Activated T-helper 2 cell treated with anti-CD3 and anti-CD28 coated beads, Interferon-gamma antibody, Interleukin-2, Interleukin-4, amounts not matched to agents 10 μg/mL and 5 μg/mL and 100 μg/mL, durations not matched to agents 14 hours and 24 hours and 36 hours (primary cell): ENCODE data around the gene TSPAN33. TPM values are rescaled to one million over a fixed set of nuclear protein-coding genes. Genes with fewer than 3 reads are reported as not detected.

Source experiments
- DNase-seq: peaks from one replicate; pipeline ENCODE4 v3.0.0; 2021; ENCODE audit warnings: low spot score
- H3K27ac Mint-ChIP-seq: one replicate; pipeline ENCODE4 v1.8.0; 2021; ENCODE audit warnings: mixed read lengths
- H3K27me3 Mint-ChIP-seq: one replicate; pipeline ENCODE4 v1.8.0; 2021; ENCODE audit warnings: low read depth, mixed read lengths
- H3K36me3 Mint-ChIP-seq: one replicate; pipeline ENCODE4 v1.8.0; 2021; ENCODE audit warnings: low read depth, mixed read lengths
- H3K4me1 Mint-ChIP-seq: one replicate; pipeline ENCODE4 v1.8.0; 2021; ENCODE audit warnings: low read depth, mixed read lengths
- H3K4me3 Mint-ChIP-seq: one replicate; pipeline ENCODE4 v1.8.0; 2021; ENCODE audit warnings: low read depth, mild to moderate bottlenecking, moderate library complexity, mixed read lengths
- H3K9me3 Mint-ChIP-seq: one replicate; pipeline ENCODE4 v1.8.0; 2021; ENCODE audit warnings: mixed read lengths
- intact Hi-C: fragments of 100-400 bp; cut with micrococcal nuclease; formaldehyde crosslinking; loops from one replicate; pipeline ENCODE4 v1.15.1; 2023
- total RNA-seq: library from RNA; stranded (reverse); gene quantifications from 2 replicates; pipeline ENCODE4 v1.2.3, GENCODE V29; 2022

Gene TSPAN33, protein sequence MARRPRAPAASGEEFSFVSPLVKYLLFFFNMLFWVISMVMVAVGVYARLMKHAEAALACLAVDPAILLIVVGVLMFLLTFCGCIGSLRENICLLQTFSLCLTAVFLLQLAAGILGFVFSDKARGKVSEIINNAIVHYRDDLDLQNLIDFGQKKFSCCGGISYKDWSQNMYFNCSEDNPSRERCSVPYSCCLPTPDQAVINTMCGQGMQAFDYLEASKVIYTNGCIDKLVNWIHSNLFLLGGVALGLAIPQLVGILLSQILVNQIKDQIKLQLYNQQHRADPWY
- 5.5 and 5.6 TPM in 2 replicates for total RNA-seq

DNA sequence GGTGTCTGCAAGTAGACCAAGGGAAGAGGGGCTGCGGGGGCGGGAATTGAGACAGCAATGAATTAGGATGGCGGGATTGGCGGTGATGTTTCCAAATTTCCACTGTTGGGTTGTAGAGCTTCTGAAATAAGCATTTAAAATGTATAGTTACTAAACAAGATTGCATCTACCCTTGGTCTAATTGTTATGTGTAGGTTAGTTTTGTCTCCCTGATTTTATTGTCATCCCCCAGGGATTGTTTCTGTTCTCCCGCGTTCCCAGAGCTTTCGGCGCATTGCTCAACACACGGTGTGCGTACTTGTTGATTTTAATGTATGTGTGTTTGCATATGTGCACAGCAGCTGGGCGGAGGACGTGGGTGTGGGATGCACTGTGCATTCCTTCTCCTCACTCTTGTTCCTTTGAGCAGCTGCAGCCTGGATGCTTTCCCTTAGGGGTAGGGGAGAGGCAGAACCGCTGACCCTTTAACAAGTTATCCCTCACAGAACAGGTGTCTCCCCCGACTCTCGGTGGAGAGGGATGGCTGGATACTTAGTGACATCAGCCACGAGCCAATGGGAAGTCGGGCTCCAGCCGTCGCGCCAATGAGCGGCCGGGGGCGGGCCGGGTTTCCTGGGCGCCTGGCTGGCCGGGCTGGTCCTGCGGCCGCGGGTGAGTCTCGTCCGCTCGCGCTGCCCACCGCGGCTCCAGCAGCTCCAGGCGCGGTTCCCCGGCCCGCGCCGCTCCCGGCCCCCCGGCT lies at the start of gene TSPAN33:
TSS of gene TSPAN33 (plus strand) at position 613 of the 739 bp plus-strand sequence. CDS start 274 bp downstream, outside the sequence.
- Mint-ChIP-seq H3K4me3 (peak within 1 kb of the TSS; percentile 86), H3K9me3 (no peaks in the 10 kb centered on the region), H3K36me3 (no peaks in the 10 kb centered on the region), H3K4me1 (peaks cover 14% of the 10 kb centered on the region), H3K27ac (no peak within 1 kb of the TSS), H3K27me3 (peaks cover 40% of the 10 kb centered on the region)
- intact Hi-C loops: no loop called here
- peak; percentile 58 for DNase-seq

DNA sequence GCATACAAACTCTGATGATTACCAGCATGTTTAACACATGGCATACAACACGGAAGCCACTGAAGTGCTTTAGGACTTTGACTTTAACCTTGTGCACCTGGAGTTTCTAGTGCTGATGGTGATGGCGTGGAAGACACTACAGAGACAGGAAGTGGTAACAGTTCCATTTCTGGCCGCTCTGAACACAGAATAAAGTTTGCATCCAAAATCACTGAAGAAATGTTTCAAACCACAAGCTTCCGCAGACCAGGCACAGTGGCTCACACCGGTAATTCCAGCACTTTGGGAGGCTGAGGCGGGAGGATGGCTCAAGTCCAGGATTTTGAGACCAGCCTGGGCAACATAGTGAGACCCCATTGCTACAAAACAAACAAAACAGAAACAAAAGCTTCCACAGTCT lies 49.2 kb upstream of the TSPAN33 start:
- Mint-ChIP-seq H3K9me3 (no peaks in the 10 kb centered on the region), H3K4me1 (peaks cover 14% of the 10 kb centered on the region), H3K27ac (no peak overlapping the region), H3K27me3 (peaks cover 1% of the 10 kb centered on the region), H3K36me3 (no peaks in the 10 kb centered on the region), H3K4me3 (no peak overlapping the region)
- no peak for DNase-seq
- intact Hi-C loops: no loop called here

DNA sequence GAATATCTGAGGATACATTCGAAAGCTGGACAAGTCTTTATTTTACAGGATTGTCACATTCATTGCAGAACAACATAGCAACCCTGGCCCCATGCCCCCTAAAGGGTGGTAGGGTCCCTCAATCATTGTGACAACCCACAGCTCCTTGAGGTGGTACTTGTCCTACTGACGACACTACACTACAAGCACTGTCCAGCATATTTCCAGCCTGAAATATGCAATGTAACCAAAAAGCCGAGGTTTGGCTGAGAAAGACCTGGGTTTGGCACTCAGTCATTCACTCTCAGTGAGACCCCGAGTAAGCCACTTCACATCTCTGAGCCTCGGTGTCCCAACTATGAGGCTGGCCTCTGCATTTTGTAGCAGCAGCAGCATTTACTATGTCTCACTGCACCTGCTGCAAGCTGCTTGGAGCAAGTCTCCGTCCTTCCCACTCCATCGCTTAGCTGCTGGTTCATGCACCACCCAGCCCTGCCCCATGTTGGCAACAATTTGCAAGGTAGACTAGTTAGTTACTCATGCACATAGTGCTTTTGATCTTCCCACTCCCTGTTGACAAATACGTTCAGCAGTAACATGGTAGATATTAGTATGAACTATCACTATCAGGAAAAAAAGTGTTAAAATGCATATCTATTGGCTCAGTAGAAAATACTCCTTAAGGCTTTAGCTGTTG lies 46.0 kb upstream of the TSPAN33 start:
- Mint-ChIP-seq H3K36me3 (no peaks in the 10 kb centered on the region), H3K4me3 (no peak overlapping the region), H3K27ac (no peak overlapping the region), H3K4me1 (peaks cover 7% of the 10 kb centered on the region), H3K9me3 (no peaks in the 10 kb centered on the region), H3K27me3 (peaks cover 3% of the 10 kb centered on the region)
- intact Hi-C loops: no loop called here
- DNase-seq: no peak

DNA sequence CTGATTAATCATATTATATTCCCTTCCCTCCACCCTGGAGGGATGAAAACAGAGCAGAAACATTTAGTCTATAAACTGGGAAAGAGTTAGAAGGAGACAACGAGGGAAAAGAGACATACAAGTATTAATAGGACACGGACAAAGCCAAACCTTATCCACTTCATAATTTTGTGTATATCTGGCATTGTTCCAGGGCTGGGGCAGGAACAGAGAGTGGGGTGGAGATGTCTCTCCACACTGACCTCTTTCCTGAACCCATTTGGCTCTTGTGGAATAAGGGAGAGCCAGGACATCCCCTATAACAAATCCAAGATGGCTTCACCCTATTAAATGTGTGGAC lies 43.7 kb upstream of the TSPAN33 start:
- H3K27ac Mint-ChIP-seq: no peak overlapping the region
- H3K9me3 Mint-ChIP-seq: no peaks in the 10 kb centered on the region
- H3K36me3 Mint-ChIP-seq: no peaks in the 10 kb centered on the region

DNA sequence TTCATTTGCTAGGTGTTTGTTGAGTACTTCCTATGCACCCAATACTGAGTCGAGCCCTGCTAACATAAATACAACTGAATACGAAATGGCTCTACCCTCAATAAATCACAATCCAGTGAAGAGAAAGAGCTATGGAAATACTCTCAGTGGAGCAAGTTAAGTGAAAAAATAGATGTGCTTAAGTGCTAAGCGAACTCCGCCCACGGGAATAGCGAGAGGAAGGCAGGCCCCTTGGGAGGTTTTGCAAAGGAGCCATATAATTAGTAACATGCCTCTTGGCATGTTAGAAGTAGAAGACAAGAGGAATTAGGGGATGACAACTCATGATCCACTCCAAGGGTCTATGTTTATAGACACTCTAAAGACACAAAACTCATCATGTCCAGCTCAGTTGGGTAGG lies 42.8 kb upstream of the TSPAN33 start:
- intact Hi-C loops: no loop called here
- Mint-ChIP-seq H3K4me1 (no peaks in the 10 kb centered on the region), H3K27me3 (peaks cover 8% of the 10 kb centered on the region), H3K9me3 (no peaks in the 10 kb centered on the region), H3K27ac (no peak overlapping the region), H3K36me3 (no peaks in the 10 kb centered on the region), H3K4me3 (no peak overlapping the region)
- no peak for DNase-seq

More for the DNA sequence above, 43.7 kb upstream of the TSPAN33 start:
- no peaks in the 10 kb centered on the region for H3K4me1 Mint-ChIP-seq
- intact Hi-C loops: no loop called here
- DNase-seq: no peak
- peaks cover 8% of the 10 kb centered on the region for H3K27me3 Mint-ChIP-seq
- no peak overlapping the region for H3K4me3 Mint-ChIP-seq

DNA sequence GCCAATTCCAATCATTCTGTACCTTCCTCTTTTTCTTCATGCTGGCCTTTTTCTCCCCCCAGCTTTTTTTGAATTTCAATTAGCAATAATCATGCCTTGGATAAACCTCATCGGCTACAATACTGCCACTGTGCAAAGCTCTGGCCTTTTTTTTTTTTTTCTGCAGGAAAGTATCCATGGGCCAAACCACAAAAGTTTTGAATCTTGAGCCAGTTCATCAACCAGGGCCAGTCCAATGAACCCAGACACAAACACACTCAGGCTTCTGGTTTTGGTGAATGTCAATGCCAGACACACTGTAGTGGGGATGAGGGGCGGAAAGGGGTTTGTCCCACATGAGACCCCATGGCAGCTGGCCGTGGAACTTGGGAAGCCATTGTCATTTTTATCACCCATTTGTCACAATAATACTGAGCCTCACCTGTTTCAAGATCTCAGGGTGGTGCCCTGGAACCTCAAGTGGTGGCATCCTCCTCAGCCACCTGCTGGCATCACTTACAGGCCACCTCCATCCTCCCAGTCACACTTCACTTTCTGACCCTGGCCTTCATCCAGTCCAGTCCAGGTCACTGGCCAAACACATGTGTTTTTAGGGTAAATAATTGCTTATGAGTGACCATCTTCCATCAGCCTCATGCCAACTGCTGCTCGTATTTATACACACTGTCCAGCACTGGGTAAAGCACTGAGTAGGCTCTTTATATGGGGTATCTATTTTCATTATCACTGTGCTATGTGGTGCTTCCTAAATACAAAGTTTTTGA lies 40.8 kb upstream of the TSPAN33 start:
- H3K4me1 Mint-ChIP-seq: no peaks in the 10 kb centered on the region
- no peaks in the 10 kb centered on the region for H3K9me3 Mint-ChIP-seq
- no peak for DNase-seq
- peaks cover 10% of the 10 kb centered on the region for H3K27me3 Mint-ChIP-seq
- intact Hi-C loops: no loop called here
- no peak overlapping the region for H3K4me3 Mint-ChIP-seq
- no peak overlapping the region for H3K27ac Mint-ChIP-seq
- no peaks in the 10 kb centered on the region for H3K36me3 Mint-ChIP-seq

DNA sequence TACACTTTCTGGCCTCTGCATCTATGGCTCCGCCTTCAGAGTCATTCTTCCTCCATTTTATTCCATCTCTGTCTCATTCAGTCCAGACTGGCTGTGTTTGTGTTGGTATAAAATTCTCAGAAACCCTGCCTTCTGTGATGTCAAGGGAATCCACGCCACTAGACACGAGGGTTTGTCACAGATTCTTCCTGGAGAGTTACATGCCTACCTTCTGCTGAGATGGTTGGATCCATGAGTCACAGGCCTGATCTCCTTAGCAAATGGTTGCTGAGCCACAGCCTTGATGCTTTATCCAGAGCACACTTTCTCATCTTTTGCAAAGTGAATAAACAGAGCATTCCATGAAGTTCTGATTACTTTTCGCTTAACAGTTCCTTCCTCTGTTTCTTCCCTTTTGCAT lies 35.9 kb upstream of the TSPAN33 start:
- Mint-ChIP-seq H3K4me1 (no peaks in the 10 kb centered on the region), H3K36me3 (no peaks in the 10 kb centered on the region), H3K27ac (no peak overlapping the region), H3K9me3 (no peaks in the 10 kb centered on the region), H3K27me3 (peaks cover 9% of the 10 kb centered on the region), H3K4me3 (no peak overlapping the region)
- DNase-seq: no peak
- intact Hi-C loops: no loop called here

DNA sequence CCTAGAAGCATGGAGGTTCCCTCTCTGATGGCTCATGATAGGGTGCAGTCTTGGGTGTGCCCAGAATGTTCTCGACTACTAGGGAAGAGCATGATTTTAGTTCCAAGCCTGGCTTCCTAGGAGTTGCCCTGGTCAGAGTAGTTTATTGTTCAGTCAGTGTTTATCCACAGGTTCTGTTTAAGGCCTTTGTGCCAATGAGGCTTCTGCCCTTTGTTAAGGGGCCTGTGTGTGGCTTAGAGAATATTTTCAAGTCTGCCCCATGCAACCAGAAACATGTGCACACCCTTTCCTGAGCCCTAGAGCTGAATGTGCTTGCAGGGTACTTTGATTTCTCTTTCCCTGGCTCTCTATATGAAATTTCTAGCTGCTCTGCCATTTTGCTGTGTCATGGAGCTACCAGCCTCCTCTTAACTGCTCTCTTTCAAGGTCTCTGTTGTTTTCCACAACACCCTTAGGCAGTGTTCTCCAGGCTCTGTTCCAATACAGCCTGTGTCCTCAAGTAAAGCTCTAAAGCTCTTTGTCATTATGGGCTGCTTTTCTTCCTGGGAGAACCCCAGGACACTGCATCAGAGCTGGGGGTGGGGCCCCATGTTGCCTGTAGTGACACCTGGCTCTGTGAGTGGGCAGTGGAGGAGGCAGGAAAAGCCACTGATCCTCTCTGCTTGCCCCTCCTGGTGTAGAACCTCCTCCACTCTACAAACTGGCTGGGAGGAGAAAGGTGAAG lies 34.1 kb upstream of the TSPAN33 start:
- H3K4me1 Mint-ChIP-seq: no peaks in the 10 kb centered on the region
- peaks cover 4% of the 10 kb centered on the region for H3K27me3 Mint-ChIP-seq
- no peak for DNase-seq
- intact Hi-C loops: no loop called here
- peaks cover 4% of the 10 kb centered on the region for H3K9me3 Mint-ChIP-seq
- no peaks in the 10 kb centered on the region for H3K36me3 Mint-ChIP-seq
- H3K4me3 Mint-ChIP-seq: no peak overlapping the region
- no peak overlapping the region for H3K27ac Mint-ChIP-seq

DNA sequence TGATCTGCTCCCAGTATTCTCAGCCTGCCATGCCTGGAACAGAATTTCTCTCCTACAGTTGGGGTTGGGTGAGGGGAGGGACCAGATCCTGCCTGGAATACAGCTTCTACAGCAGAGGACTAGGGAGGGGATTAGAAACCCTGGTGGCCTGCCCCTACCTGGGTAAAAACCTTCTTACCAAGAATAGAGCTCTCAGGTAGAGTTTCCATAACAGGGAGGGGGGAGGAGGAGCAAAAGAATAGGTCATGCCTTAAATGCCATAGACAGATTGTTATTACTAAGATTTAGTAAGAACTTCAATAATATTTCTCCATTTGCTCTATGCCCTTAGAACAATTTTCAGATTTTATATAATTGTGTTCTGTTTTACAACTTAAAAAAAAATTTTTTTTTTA lies 33.5 kb upstream of the TSPAN33 start:
- H3K9me3 Mint-ChIP-seq: peaks cover 7% of the 10 kb centered on the region
- DNase-seq: no peak
- H3K27ac Mint-ChIP-seq: no peak overlapping the region
- H3K4me3 Mint-ChIP-seq: no peak overlapping the region
- H3K36me3 Mint-ChIP-seq: no peaks in the 10 kb centered on the region
- H3K27me3 Mint-ChIP-seq: peaks cover 4% of the 10 kb centered on the region
- no peaks in the 10 kb centered on the region for H3K4me1 Mint-ChIP-seq
- intact Hi-C loops: no loop called here

DNA sequence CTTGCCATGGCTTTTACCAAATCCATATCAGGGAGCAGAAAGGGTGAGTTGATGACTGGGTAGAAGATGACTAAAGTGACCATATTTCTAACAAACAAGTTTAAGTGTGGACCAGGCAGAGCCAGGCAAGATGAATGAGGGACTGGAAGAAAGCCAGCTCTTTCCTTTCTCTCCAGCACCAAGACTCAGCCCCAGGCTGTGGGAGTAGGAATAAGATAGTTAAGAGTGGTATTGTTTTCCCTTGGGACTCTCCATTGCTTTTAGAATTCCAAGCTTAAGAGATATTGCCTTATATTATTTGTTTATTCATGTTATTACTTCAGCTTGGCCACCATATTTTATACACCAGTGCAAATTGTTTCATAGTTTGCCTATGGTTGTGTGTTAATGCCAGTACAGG lies 28.8 kb upstream of the TSPAN33 start:
- intact Hi-C loops: no loop called here
- H3K4me1 Mint-ChIP-seq: no peaks in the 10 kb centered on the region
- H3K27me3 Mint-ChIP-seq: peaks cover 1% of the 10 kb centered on the region
- no peak overlapping the region for H3K4me3 Mint-ChIP-seq
- no peaks in the 10 kb centered on the region for H3K36me3 Mint-ChIP-seq
- peaks cover 22% of the 10 kb centered on the region for H3K9me3 Mint-ChIP-seq
- no peak overlapping the region for H3K27ac Mint-ChIP-seq
- no peak for DNase-seq

DNA sequence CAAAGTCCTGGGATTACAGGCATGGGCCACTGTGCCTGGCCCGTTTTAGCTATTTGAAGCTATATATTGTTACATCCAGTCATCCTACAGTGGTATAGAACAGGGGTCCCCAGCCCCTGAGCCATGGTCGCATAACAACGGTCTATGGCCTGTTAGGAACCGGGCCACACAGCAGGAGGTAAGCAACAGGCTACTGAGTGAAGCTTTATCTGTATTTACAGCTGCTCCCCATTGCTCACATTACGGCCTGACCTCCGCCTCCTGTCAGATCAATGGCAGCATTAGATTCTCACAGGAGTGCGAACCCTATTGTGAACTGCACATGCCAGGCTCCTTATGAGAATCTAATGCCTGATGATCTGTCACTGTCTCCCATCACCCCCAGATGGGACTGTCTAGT lies 26.3 kb upstream of the TSPAN33 start:
- peaks cover 7% of the 10 kb centered on the region for H3K36me3 Mint-ChIP-seq
- H3K27ac Mint-ChIP-seq: no peak overlapping the region
- DNase-seq: no peak
- H3K4me3 Mint-ChIP-seq: no peak overlapping the region
- H3K9me3 Mint-ChIP-seq: peaks cover 37% of the 10 kb centered on the region
- H3K27me3 Mint-ChIP-seq: peaks cover 1% of the 10 kb centered on the region
- peaks cover 18% of the 10 kb centered on the region for H3K4me1 Mint-ChIP-seq
- intact Hi-C loops: no loop called here

DNA sequence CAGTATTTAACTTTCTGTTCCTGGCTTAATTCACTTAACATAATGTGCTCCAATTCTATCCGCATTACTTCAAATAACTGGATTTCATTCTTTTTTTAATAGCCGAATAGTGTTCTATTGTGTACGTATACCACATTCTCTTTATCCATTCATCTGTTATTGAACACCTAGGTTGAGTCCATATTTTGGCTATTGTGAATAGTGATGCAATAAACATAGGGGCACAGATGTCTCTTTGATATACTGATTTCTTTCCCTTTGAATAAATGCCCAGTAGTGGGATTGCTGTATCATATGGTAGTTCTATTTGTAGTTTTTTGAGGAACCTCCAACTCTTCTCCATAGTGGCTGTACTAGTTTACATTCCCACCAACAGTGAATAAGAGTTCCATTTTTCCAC lies 25.5 kb upstream of the TSPAN33 start:
- peaks cover 1% of the 10 kb centered on the region for H3K27me3 Mint-ChIP-seq
- H3K4me1 Mint-ChIP-seq: peaks cover 24% of the 10 kb centered on the region
- peaks cover 7% of the 10 kb centered on the region for H3K36me3 Mint-ChIP-seq
- no peak overlapping the region for H3K27ac Mint-ChIP-seq
- DNase-seq: no peak
- intact Hi-C loops: no loop called here
- H3K4me3 Mint-ChIP-seq: no peak overlapping the region
- peaks cover 37% of the 10 kb centered on the region for H3K9me3 Mint-ChIP-seq
